GM12878 (cell line): ENCODE results near the gene TACR2. TPM values are rescaled to one million over a fixed set of nuclear protein-coding genes. Genes with fewer than 3 reads are reported as not detected.

Experiments
- ATAC-seq: fragments of 200-7000 bp; cut with Tn5 transposase; 3 replicates; pipeline ENCODE4 v1.9.1; 2020; ENCODE audit warnings: mild to moderate bottlenecking, moderate library complexity
- Bru-seq: library from RNA; stranded (reverse); fragments of 400-500 nt; gene quantifications from one replicate; lab custom pipeline; 2021; lab: Mats Ljungman, UMichigan
- BruChase-seq, 2 experiments: library from RNA; stranded (reverse); fragments of 400-500 nt; gene quantifications; one replicate each; lab custom pipeline; 2021; lab: Mats Ljungman, UMichigan
- BruUV-seq: library from RNA; stranded (reverse); fragments of 400-500 nt; replicated peaks from 2 replicates; lab custom pipeline; 2021; lab: Mats Ljungman, UMichigan
- CTCF ChIA-PET: fragments of 300-600 bp; sonication (Branson Sonifier 250); formaldehyde crosslinking; extraction: SDS; loops from one replicate; lab custom pipeline; 2021; ENCODE audit warnings: inconsistent platforms; lab: Yijun Ruan, JAX
- POLR2A ChIA-PET: fragments of 350-600 bp; formaldehyde crosslinking; extraction: SDS; loops from one replicate; lab custom pipeline; 2021; ENCODE audit warnings: inconsistent platforms; lab: Charles Lee
- RAD21 ChIA-PET: fragments of 300-600 bp; sonication (Branson Sonifier 250); formaldehyde crosslinking; loops from one replicate; lab custom pipeline; 2023; ENCODE audit warnings: antibody characterized with exemption; ENCODE audit not compliant: unreplicated experiment; lab: Charles Lee
- SMC1A ChIA-PET: fragments of 300-600 bp; sonication (Branson Sonifier 250); formaldehyde crosslinking; loops from one replicate; lab custom pipeline; 2023; ENCODE audit not compliant: unreplicated experiment, uncharacterized antibody; lab: Charles Lee
- DNase-seq: peaks from one replicate; pipeline ENCODE4 v3.0.0-alpha.2; 2011; ENCODE audit warnings: low read depth, low spot score
- FAIRE-seq: peaks from 3 replicates; lab custom pipeline; 2011; peaks lifted over from hg19 to GRCh38; lab: Jason Lieb, UNC
- H2AFZ ChIP-seq: 2 replicates; pipeline ENCODE4 v1.6.0; 2011; ENCODE audit warnings: low read depth, low read length, control low read depth; ENCODE audit not compliant: control insufficient read depth
- H3K27ac ChIP-seq: 2 replicates; pipeline ENCODE4 v1.5.1; 2011; ENCODE audit warnings: control low read depth; ENCODE audit not compliant: control insufficient read depth, insufficient read depth
- H3K27me3 ChIP-seq, 2 experiments: replicated peaks in 1 of 2; 2 replicates each; pipeline versions ENCODE4 v1.6.0 to v1.6.1; 2011; ENCODE audit warnings: low read length in 1 of 2; ENCODE audit not compliant: control insufficient read depth in 2 of 2, insufficient read depth in 2 of 2
- H3K36me3 ChIP-seq, 2 experiments: 2 replicates each; pipeline ENCODE4 v1.5.1; 2011; ENCODE audit warnings: low read length in 1 of 2; ENCODE audit not compliant: control insufficient read depth in 2 of 2, insufficient read depth in 2 of 2
- H3K4me1 ChIP-seq: 2 replicates; pipeline ENCODE4 v1.6.1; 2011; ENCODE audit warnings: mild to moderate bottlenecking, low read length, moderate library complexity, mixed read lengths; ENCODE audit not compliant: control insufficient read depth, insufficient read depth
- H3K4me2 ChIP-seq: 2 replicates; pipeline ENCODE4 v1.6.0; 2011; ENCODE audit warnings: control low read depth; ENCODE audit not compliant: control insufficient read depth, insufficient read depth
- H3K4me3 ChIP-seq: fragments of 200-600 bp; sonication (generic); 2 replicates; pipeline ENCODE4 v1.5.1; 2016
- H3K79me2 ChIP-seq: 2 replicates; pipeline ENCODE4 v1.6.0; 2011; ENCODE audit warnings: low read length; ENCODE audit not compliant: control insufficient read depth, insufficient read depth
- H3K9ac ChIP-seq: 2 replicates; pipeline ENCODE4 v1.8.0; 2011; ENCODE audit warnings: low read length, control low read depth, mixed read lengths; ENCODE audit not compliant: control insufficient read depth, insufficient read depth
- H3K9me3 ChIP-seq: replicated peaks from 3 replicates; pipeline ENCODE4 v1.5.1; 2011; ENCODE audit warnings: mild to moderate bottlenecking, low read length; ENCODE audit not compliant: control insufficient read depth, insufficient read depth
- H4K20me1 ChIP-seq: 2 replicates; pipeline ENCODE4 v1.6.0; 2011; ENCODE audit not compliant: control insufficient read depth, insufficient read depth
- ASH2L ChIP-seq: fragments of 300-600, 200-600 bp; sonication (generic); IDR thresholded peaks from 2 replicates; pipeline ENCODE4 v1.6.1; 2017; ENCODE audit warnings: low read depth, mild to moderate bottlenecking, borderline replicate concordance
- NBN ChIP-seq: fragments of 450-650 bp; IDR thresholded peaks from 2 replicates; pipeline ENCODE4 v1.6.1; 2016
- PAX8 ChIP-seq: fragments of 450-650 bp; IDR thresholded peaks from 2 replicates; pipeline ENCODE4 v1.6.1; 2017; ENCODE audit warnings: mild to moderate bottlenecking, moderate library complexity
- POLR2AphosphoS2 ChIP-seq: IDR thresholded peaks from 2 replicates; pipeline ENCODE4 v1.6.1; 2011; ENCODE audit warnings: low read depth, mild to moderate bottlenecking, low read length, improper control_type of control experiment, moderate library complexity
- SIN3A ChIP-seq: IDR thresholded peaks from 2 replicates; pipeline ENCODE4 v1.6.1; 2012; ENCODE audit warnings: low read depth, low read length, improper control_type of control experiment
- WGBS: methylation state at CpG from one replicate; pipeline ENCODE4 v1.1.6; 2016; ENCODE audit warnings: low lambda C conversion rate; ENCODE audit not compliant: insufficient replicate concordance, insufficient coverage; ENCODE audit errors: missing lambda C conversion rate; 5-methylcytosine and 5-hydroxymethylcytosine counted together
- in situ Hi-C: fragments of 300-500 bp; cut with MboI; formaldehyde crosslinking; loops from 9 replicates; pipeline ENCODE4 v1.14.3; 2018; ENCODE audit warnings: mixed read lengths
- intact Hi-C: fragments of 100-400 bp; cut with micrococcal nuclease; formaldehyde crosslinking; loops from one replicate; pipeline ENCODE4 v1.14.2; 2022; ENCODE audit not compliant: unreplicated experiment
- long read RNA-seq, 2 experiments: library from polyadenylated mRNA; unstranded; transcript quantifications; one replicate each; pipeline ENCODE4 v2.0.0, GENCODE V29; 2019 to 2020
- polyA minus RNA-seq, 3 experiments: library from RNA; depleted of rRNA, polyadenylated mRNA; stranded (reverse); fragments of >200 nt; gene quantifications; 2 replicates each; pipeline ENCODE4 v1.2.3, GENCODE V29; 2011
- polyA plus RNA-seq, 11 experiments: library from polyadenylated mRNA; depleted of rRNA in 4 of 11; unstranded in 6 of 11; stranded (reverse) in 5 of 11; fragments of >200 nt; fragmentation: Nextera tagmentation in 4 of 11; fragmentation: Illumina TruSeq in 1 of 11; extraction: Ambion mirVana in 4 of 11; extraction: Trizol in 1 of 11; gene quantifications; 1 replicate in 1 of 11; 2 replicates in 10 of 11; pipeline versions ENCODE4 v1.2.1 to v1.2.3, GENCODE V29; 2011 to 2016; ENCODE audit warnings: inconsistent platforms in 2 of 11, missing spikeins in 2 of 11, low read depth in 1 of 11
- total RNA-seq, 4 experiments: library from RNA; depleted of rRNA in 3 of 4; stranded (reverse); fragments of >200 nt in 3 of 4; fragmentation: Illumina TruSeq in 1 of 4; extraction: Trizol in 1 of 4; gene quantifications; 2 replicates each; pipeline versions ENCODE4 v1.2.1 to v1.2.3, GENCODE V29; 2013 to 2021
- TF ChIP-seq, protein P1 (sequence below): fragments of 450-650 bp; IDR thresholded peaks from 2 replicates; pipeline ENCODE4 v1.6.1; 2018; ENCODE audit warnings: mild to moderate bottlenecking, low read depth, moderate library complexity; ENCODE audit not compliant: partially characterized antibody
- TF ChIP-seq, protein P2 (sequence below): IDR thresholded peaks from 2 replicates; pipeline ENCODE4 v1.6.1; 2012; ENCODE audit warnings: low read depth, low read length, improper control_type of control experiment
- TF ChIP-seq, protein P3 (sequence below): fragments of 450-650 bp; IDR thresholded peaks from 2 replicates; pipeline ENCODE4 v1.6.1; 2016; ENCODE audit warnings: mild to moderate bottlenecking, moderate library complexity, borderline replicate concordance
- TF ChIP-seq, protein P4 (sequence below): fragments of 450-650 bp; formaldehyde crosslinking; IDR thresholded peaks from 2 replicates; pipeline ENCODE4 v1.5.0; 2022; ENCODE audit warnings: mild to moderate bottlenecking, missing genetic modification characterization

The TACR2 gene
- not detected in 2 replicates for total RNA-seq (2013; cell fraction: nucleolus; rRNA removed)
- total RNA-seq (2014; rRNA removed) (not detected in 2 replicates), total RNA-seq (2014; rRNA removed; fragmentation: Illumina TruSeq; extraction: Trizol) (not detected in 2 replicates), total RNA-seq (2021) (not detected in 2 replicates), polyA plus RNA-seq (2011; rRNA removed) (not detected in 2 replicates), polyA plus RNA-seq (2014; fragmentation: Illumina TruSeq; extraction: Trizol) (not detected in 2 replicates), polyA plus RNA-seq (2014; fragmentation: Nextera tagmentation; extraction: Ambion mirVana) (not detected), polyA plus RNA-seq (2014; rRNA removed) (not detected in 2 replicates), polyA plus RNA-seq (2016; fragmentation: Nextera tagmentation; extraction: Ambion mirVana) (under 1 TPM in 1 of 2 experiments, not detected in 1; 0.11 TPM), polyA minus RNA-seq (2011; rRNA and poly(A)+ RNA removed) (not detected in 2 replicates), Bru-seq, nascent RNA (percentile 6 among the genes with signal in this experiment), BruChase-seq, experiment 1, labeled RNA remaining after a 6-hour chase (not detected), BruChase-seq, experiment 2, labeled RNA remaining after a 2-hour chase (not detected)
- polyA plus RNA-seq (2011; ENCODE audit: low read depth), result not detected
- not detected in 2 replicates for polyA plus RNA-seq (2011; cell fraction: cytosol; rRNA removed)
- polyA plus RNA-seq (2011; cell fraction: nucleus; rRNA removed), result not detected in 2 replicates
- 0.12 TPM in 1 of 2 replicates, not detected in the other for polyA plus RNA-seq (2012)
- not detected in 2 replicates for polyA minus RNA-seq (2011; cell fraction: cytosol; rRNA and poly(A)+ RNA removed)
- polyA minus RNA-seq (2011; cell fraction: nucleus; rRNA and poly(A)+ RNA removed), result not detected in 2 replicates
- long read RNA-seq, experiment 1, result 0 reads
- long read RNA-seq, experiment 2, result 0 reads

DNA sequence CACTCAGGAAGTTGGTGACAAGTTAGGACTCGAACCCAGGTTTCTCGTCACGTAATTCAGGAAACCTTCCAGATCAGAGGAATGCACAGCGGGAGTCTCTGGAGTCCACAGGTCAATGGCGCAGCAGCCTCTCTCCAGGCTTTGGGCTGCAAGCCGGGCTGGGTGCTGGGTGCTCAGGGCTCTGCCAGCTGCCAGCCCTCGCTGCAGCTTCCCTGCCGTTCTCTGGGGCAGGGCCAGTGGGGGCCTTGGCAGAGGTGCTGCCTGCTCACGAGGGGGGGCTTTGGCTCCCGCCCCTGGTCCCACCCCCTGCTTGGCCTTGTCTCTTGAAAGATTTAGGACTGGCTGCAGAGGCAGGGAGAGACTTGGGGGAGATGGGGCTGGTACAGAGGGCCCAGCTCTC lies at the start of gene TACR2:
TACR2 (minus strand) TSS at position 224 of the 400 bp plus-strand sequence. CDS start 595 bp downstream, outside the sequence.
- H3K9ac ChIP-seq, result no peak within 1 kb of the TSS
- no peak within 1 kb of the TSS for H3K27ac ChIP-seq
- FAIRE-seq, result no peak
- no TSS peak for BruUV-seq
- H3K4me1 ChIP-seq, result peaks cover 2% of the 10 kb centered on the region; the same call in 1 of the 2 replicates
- no peak for DNase-seq
- no peaks in the 10 kb centered on the region for H3K79me2 ChIP-seq
- ChIA-PET RAD21 (interaction anchor here (1.1 kb wide), 1 partner anchor 9 kb away, joined by 3 read pairs; no protein-coding TSS in a partner anchor), SMC1A (no interaction called here), POLR2A (interaction anchor here (0.7 kb wide), 1 partner anchor 84 kb away, joined by 4 read pairs; no protein-coding TSS in a partner anchor), CTCF (interaction anchor here (3.6 kb wide), 1 partner anchor 9 kb away, joined by 18 read pairs; no protein-coding TSS in a partner anchor)
- H3K9me3 ChIP-seq, result no peaks in the 10 kb centered on the region
- intact Hi-C loops (no loop called here), in situ Hi-C loops (loop anchor here (10.0 kb wide), 1 partner anchor 218 kb away; the partner anchor contains the start of gene FAM241B)
- H2AFZ ChIP-seq, result no peak within 1 kb of the TSS
- H4K20me1 ChIP-seq, result no peaks in the 10 kb centered on the region
- no peak within 1 kb of the TSS for H3K4me2 ChIP-seq
- WGBS, result 61% methylated on average over 8 of the region's 10 CpGs
- ATAC-seq, result no peak
- H3K27me3 ChIP-seq, result no peaks in the 10 kb centered on the region; a peak in 2 of 4 replicates
- no peaks in the 10 kb centered on the region for H3K36me3 ChIP-seq
- no peak within 1 kb of the TSS for H3K4me3 ChIP-seq
- TF ChIP-seq, protein P1, sequence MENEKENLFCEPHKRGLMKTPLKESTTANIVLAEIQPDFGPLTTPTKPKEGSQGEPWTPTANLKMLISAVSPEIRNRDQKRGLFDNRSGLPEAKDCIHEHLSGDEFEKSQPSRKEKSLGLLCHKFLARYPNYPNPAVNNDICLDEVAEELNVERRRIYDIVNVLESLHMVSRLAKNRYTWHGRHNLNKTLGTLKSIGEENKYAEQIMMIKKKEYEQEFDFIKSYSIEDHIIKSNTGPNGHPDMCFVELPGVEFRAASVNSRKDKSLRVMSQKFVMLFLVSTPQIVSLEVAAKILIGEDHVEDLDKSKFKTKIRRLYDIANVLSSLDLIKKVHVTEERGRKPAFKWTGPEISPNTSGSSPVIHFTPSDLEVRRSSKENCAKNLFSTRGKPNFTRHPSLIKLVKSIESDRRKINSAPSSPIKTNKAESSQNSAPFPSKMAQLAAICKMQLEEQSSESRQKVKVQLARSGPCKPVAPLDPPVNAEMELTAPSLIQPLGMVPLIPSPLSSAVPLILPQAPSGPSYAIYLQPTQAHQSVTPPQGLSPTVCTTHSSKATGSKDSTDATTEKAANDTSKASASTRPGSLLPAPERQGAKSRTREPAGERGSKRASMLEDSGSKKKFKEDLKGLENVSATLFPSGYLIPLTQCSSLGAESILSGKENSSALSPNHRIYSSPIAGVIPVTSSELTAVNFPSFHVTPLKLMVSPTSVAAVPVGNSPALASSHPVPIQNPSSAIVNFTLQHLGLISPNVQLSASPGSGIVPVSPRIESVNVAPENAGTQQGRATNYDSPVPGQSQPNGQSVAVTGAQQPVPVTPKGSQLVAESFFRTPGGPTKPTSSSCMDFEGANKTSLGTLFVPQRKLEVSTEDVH, result no peak
- TF ChIP-seq, protein P2, sequence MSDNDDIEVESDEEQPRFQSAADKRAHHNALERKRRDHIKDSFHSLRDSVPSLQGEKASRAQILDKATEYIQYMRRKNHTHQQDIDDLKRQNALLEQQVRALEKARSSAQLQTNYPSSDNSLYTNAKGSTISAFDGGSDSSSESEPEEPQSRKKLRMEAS, result no peak
- TF ChIP-seq NBN (no peak), ASH2L (no peak), PAX8 (no peak), POLR2AphosphoS2 (no peak), SIN3A (no peak)
- TF ChIP-seq, protein P3, sequence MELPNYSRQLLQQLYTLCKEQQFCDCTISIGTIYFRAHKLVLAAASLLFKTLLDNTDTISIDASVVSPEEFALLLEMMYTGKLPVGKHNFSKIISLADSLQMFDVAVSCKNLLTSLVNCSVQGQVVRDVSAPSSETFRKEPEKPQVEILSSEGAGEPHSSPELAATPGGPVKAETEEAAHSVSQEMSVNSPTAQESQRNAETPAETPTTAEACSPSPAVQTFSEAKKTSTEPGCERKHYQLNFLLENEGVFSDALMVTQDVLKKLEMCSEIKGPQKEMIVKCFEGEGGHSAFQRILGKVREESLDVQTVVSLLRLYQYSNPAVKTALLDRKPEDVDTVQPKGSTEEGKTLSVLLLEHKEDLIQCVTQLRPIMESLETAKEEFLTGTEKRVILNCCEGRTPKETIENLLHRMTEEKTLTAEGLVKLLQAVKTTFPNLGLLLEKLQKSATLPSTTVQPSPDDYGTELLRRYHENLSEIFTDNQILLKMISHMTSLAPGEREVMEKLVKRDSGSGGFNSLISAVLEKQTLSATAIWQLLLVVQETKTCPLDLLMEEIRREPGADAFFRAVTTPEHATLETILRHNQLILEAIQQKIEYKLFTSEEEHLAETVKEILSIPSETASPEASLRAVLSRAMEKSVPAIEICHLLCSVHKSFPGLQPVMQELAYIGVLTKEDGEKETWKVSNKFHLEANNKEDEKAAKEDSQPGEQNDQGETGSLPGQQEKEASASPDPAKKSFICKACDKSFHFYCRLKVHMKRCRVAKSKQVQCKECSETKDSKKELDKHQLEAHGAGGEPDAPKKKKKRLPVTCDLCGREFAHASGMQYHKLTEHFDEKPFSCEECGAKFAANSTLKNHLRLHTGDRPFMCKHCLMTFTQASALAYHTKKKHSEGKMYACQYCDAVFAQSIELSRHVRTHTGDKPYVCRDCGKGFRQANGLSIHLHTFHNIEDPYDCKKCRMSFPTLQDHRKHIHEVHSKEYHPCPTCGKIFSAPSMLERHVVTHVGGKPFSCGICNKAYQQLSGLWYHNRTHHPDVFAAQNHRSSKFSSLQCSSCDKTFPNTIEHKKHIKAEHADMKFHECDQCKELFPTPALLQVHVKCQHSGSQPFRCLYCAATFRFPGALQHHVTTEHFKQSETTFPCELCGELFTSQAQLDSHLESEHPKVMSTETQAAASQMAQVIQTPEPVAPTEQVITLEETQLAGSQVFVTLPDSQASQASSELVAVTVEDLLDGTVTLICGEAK, result no peak
- TF ChIP-seq, protein P4, sequence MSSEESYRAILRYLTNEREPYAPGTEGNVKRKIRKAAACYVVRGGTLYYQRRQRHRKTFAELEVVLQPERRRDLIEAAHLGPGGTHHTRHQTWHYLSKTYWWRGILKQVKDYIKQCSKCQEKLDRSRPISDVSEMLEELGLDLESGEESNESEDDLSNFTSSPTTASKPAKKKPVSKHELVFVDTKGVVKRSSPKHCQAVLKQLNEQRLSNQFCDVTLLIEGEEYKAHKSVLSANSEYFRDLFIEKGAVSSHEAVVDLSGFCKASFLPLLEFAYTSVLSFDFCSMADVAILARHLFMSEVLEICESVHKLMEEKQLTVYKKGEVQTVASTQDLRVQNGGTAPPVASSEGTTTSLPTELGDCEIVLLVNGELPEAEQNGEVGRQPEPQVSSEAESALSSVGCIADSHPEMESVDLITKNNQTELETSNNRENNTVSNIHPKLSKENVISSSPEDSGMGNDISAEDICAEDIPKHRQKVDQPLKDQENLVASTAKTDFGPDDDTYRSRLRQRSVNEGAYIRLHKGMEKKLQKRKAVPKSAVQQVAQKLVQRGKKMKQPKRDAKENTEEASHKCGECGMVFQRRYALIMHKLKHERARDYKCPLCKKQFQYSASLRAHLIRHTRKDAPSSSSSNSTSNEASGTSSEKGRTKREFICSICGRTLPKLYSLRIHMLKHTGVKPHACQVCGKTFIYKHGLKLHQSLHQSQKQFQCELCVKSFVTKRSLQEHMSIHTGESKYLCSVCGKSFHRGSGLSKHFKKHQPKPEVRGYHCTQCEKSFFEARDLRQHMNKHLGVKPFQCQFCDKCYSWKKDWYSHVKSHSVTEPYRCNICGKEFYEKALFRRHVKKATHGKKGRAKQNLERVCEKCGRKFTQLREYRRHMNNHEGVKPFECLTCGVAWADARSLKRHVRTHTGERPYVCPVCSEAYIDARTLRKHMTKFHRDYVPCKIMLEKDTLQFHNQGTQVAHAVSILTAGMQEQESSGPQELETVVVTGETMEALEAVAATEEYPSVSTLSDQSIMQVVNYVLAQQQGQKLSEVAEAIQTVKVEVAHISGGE (CRISPR knock-in tag), result no peak
